Measurements from ENCODE around the gene HNRNPAB. TPM values are rescaled to one million over a fixed set of nuclear protein-coding genes. Genes with fewer than 3 reads are reported as not detected.

HNRNPAB gene
- total RNA-seq, 4 donors from 2014 or later = 115 to 199 (median 169) TPM

- H3K27ac ChIP-seq = peak overlapping the region; percentile 99
- in situ Hi-C loops (cut with MboI; ENCODE audit: low pct_ligation_motif_present in 1 of 4, low pct_unique_long_range_greater_than_20kb in 1 of 4, low sequenced_read_pairs in 3 of 4) = no loop called here
- peak; percentile 84 for DNase-seq
- WGBS, 2 donors (ENCODE audit: low coverage in 1 of 2) = 38% methylated on average over 5 of the region's 5 CpGs; no CpG with 5 or more reads in 1 of the 2 donors
- TF ChIP-seq POLR2AphosphoS5 (IDR thresholded peaks at IDR 0.05) (peak; percentile 82 to 92 (median 91)), POLR2A (IDR thresholded peaks at IDR 0.05) (peak; percentile 91), CTCF (IDR thresholded peaks at IDR 0.05) (no peak), EP300 (IDR thresholded peaks at IDR 0.05; ENCODE audit: low read depth) (peak; percentile 8)
- H3K9me3 ChIP-seq = no peaks in the 10 kb centered on the region
- peaks cover 36 to 64% (median 47%) of the 10 kb centered on the region in 4 donors for H3K4me1 ChIP-seq
- intact Hi-C loops (cut with DNase I; ENCODE audit: low total_unique reads) = no loop called here
- peaks cover 0 to 36% (median 19%) of the 10 kb centered on the region in 4 donors for H3K36me3 ChIP-seq
- no peaks in the 10 kb centered on the region for H3K27me3 ChIP-seq
- H3K4me3 ChIP-seq = peak overlapping the region in 1 of 4 donors; percentile 93
These were observed 3.0 kb downstream of the HNRNPAB start for GRCh38 chr5:178207183-178207916.

GRCh38 chr5:178207917-178208280, 3.6 kb downstream of the HNRNPAB start:
- WGBS, 2 donors (ENCODE audit: low coverage in 1 of 2) = 62% methylated on average over 1 of the region's 1 CpG; no CpG with 5 or more reads in 1 of the 2 donors
- no peaks in the 10 kb centered on the region for H3K9me3 ChIP-seq
- DNase-seq = peak; percentile 83
- H3K4me3 ChIP-seq = no peak overlapping the region
- peaks cover 42 to 70% (median 53%) of the 10 kb centered on the region in 4 donors for H3K4me1 ChIP-seq
- H3K27ac ChIP-seq = peak overlapping the region; percentile 99
- H3K27me3 ChIP-seq = no peaks in the 10 kb centered on the region
- peaks cover 0 to 37% (median 21%) of the 10 kb centered on the region in 4 donors for H3K36me3 ChIP-seq
- intact Hi-C loops (cut with DNase I; ENCODE audit: low total_unique reads) (no loop called here), in situ Hi-C loops (cut with MboI; ENCODE audit: low pct_ligation_motif_present in 1 of 4, low pct_unique_long_range_greater_than_20kb in 1 of 4, low sequenced_read_pairs in 3 of 4) (no loop called here)
- TF ChIP-seq POLR2AphosphoS5 (IDR thresholded peaks at IDR 0.05) = peak; percentile 66 to 86 (median 85)
- peak; percentile 98 for TF ChIP-seq EP300 (IDR thresholded peaks at IDR 0.05; ENCODE audit: low read depth)
- no peak for TF ChIP-seq CTCF (IDR thresholded peaks at IDR 0.05)
- no peak for TF ChIP-seq POLR2A (IDR thresholded peaks at IDR 0.05)

GRCh38 chr5:178208540-178209227, 4.4 kb downstream of the HNRNPAB start:
- H3K9me3 ChIP-seq = no peaks in the 10 kb centered on the region
- peak overlapping the region; percentile 99 for H3K27ac ChIP-seq
- 49 to 50% methylated on average over 2 to 5 of the region's 5 CpGs for WGBS, 2 donors (ENCODE audit: low coverage in 1 of 2)
- no peaks in the 10 kb centered on the region for H3K27me3 ChIP-seq
- H3K4me3 ChIP-seq = no peak overlapping the region
- intact Hi-C loops (cut with DNase I; ENCODE audit: low total_unique reads) (no loop called here), in situ Hi-C loops (cut with MboI; ENCODE audit: low pct_ligation_motif_present in 1 of 4, low pct_unique_long_range_greater_than_20kb in 1 of 4, low sequenced_read_pairs in 3 of 4) (no loop called here)
- peaks cover 42 to 77% (median 60%) of the 10 kb centered on the region in 4 donors for H3K4me1 ChIP-seq
- no peak for DNase-seq
- H3K36me3 ChIP-seq = peaks cover 0 to 38% (median 21%) of the 10 kb centered on the region in 4 donors
- TF ChIP-seq POLR2A (IDR thresholded peaks at IDR 0.05) (no peak), CTCF (IDR thresholded peaks at IDR 0.05) (peak in 3 of 5 experiments; percentile 15 to 37 (median 28)), EP300 (IDR thresholded peaks at IDR 0.05; ENCODE audit: low read depth) (no peak), POLR2AphosphoS5 (IDR thresholded peaks at IDR 0.05) (peak in 2 of 3 donors; percentile 25 to 31)
